GM12865 (cell line): ENCODE measurements around the gene GLIS1.

ENCODE experiments used
- DNase-seq: peaks from one replicate; pipeline ENCODE4 v3.0.0; 2010; ENCODE audit warnings: low read depth
- H3K4me3 ChIP-seq: 2 replicates; pipeline ENCODE4 v1.5.1; 2011; ENCODE audit warnings: mild to moderate bottlenecking, low read depth, low read length, control low read depth
- TF ChIP-seq, protein P1 (sequence below): IDR thresholded peaks from 2 replicates; pipeline ENCODE4 v1.5.1; 2011; ENCODE audit warnings: low read length, control low read depth, low read depth, inconsistent platforms; ENCODE audit not compliant: insufficient read depth; ENCODE audit errors: missing control alignments

The GLIS1 gene

DNA sequence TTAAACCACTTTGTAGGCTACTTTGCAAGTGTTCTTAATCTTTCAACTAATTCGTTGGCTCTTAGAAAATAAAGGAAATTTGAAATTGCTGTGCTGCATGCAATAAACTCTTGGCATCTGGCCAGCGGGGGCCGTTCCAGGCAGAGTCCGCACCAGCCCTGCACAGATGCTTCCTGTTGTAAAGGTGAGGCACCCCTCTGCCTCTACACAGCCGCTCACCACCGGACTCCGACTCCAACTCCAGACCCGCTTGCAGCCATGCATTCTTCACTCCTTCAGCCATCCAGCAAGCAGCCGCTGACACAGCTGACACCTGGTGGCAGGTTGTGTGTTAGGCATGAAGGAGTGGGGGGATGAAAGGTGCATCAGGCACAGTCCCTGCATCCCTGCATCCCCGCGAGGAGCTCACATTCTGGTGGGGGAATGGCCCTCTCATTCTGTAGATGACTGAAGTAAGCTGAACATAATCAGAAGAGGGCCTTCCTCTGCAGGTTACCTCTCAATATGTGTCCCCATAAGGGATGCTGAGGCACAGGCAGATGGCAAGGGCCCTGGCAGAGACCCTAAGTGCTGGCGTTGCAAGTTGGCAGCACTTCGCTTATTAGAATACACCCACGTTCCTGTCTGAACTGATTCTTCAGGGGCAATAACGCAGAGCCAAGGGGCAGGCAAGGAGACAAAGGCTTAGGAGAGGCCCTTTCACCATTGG lies 56.8 kb downstream of the GLIS1 start:
- DNase-seq, result peak; percentile 30
- H3K4me3 ChIP-seq, result no peak overlapping the region
- TF ChIP-seq, protein P1, sequence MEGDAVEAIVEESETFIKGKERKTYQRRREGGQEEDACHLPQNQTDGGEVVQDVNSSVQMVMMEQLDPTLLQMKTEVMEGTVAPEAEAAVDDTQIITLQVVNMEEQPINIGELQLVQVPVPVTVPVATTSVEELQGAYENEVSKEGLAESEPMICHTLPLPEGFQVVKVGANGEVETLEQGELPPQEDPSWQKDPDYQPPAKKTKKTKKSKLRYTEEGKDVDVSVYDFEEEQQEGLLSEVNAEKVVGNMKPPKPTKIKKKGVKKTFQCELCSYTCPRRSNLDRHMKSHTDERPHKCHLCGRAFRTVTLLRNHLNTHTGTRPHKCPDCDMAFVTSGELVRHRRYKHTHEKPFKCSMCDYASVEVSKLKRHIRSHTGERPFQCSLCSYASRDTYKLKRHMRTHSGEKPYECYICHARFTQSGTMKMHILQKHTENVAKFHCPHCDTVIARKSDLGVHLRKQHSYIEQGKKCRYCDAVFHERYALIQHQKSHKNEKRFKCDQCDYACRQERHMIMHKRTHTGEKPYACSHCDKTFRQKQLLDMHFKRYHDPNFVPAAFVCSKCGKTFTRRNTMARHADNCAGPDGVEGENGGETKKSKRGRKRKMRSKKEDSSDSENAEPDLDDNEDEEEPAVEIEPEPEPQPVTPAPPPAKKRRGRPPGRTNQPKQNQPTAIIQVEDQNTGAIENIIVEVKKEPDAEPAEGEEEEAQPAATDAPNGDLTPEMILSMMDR, result peak; percentile 43

DNA sequence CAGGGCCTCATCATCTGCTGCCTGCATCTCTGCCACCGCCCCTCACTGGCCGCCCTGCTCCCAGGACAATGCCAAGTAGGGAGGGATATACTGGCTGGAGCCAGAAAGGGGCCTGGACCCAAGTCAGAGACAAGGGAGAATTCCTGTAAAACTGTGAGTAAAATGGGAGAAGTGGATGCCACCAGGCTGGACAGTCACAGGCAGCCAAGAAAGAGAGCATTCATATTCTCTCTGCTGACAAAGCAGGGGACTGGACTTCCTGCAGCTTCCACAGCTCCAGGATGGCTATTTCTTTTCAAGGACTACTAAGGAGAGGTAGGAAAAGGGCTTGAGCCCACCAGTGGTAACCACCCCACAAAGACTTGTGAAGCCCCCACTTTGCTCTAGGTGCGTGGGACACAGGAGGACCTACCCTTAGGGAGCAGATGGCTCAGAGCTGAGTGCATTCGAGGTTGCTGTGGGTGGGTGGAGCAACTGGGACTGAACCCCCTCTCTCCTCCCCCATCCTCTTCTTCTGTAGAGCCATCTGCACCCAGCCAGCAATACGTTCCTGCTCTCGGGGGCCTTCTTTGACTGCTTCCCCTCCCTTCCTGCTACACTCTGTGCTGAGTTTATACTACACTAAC lies 57.5 kb downstream of the GLIS1 start:
- TF ChIP-seq, protein P1, result no peak
- H3K4me3 ChIP-seq, result no peak overlapping the region
- no peak for DNase-seq

- H3K4me3 ChIP-seq, result no peak overlapping the region
- DNase-seq, result no peak
- TF ChIP-seq, protein P1, result no peak
Observed at GRCh38 chr1:53680868-53681267, 58.1 kb downstream of the GLIS1 start.

DNA sequence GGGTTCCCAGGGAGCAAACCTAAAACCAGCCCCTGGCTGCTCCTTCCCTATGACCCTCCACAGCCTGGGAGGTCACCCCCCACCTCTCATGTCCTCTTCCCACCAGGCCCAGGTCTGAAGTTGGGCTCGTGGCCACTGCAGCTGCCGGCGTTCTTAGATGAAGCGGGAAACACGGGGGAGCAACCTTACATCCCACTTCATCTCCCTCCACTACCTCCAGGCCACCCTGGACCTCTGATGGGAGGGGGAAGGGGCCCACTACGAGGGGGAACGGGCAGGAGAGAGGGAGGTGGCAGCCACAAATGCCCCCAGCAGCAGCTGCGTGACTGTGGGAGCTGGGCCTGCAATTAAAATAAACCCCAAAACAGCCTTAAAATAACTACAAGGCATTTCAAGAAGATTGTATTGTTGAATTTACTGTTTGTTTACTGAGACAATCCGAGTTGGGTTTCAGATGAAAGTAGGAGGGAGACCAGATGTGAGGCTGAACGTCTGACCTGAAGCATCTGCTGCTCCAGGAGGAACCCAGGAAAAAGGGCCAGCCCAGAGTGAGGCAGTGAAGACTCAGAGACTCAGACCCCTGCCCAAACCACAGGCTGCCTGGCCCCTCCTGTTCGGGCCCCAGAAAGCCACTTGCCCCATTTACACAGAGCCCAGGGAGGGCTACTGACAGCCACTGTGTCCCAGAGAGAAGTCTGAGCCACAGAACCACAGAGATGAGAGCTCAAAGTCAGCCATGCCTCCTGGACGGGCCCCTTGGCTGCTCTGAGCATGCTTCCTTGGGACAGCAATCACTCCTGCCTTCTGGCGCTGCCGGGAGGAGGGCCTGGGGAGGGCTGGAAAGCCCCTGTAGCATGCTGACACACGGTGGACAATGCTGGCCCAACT lies 59.8 kb downstream of the GLIS1 start:
- no peak overlapping the region for H3K4me3 ChIP-seq
- TF ChIP-seq, protein P1, result no peak
- DNase-seq, result no peak

DNA sequence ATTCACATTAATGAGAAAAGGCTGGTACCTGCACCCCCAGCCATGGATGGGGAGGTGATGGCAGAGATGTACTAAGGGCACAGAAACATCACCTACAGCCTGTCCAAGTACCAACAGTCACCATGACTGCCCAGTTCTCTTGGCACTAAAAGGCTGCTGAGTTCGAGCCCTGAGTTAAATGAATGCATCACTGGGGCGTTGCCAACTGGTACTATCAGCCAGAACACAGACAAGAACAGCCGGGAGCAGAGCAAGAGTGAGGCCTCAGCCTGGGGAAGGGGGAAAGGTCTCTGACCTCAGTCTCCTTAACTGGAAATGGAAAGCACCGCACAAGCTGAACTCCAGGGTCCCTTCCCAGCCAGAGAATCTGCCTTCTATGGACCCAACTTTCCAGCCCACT lies 60.5 kb downstream of the GLIS1 start:
- H3K4me3 ChIP-seq, result no peak overlapping the region
- TF ChIP-seq, protein P1, result no peak
- no peak for DNase-seq

DNA sequence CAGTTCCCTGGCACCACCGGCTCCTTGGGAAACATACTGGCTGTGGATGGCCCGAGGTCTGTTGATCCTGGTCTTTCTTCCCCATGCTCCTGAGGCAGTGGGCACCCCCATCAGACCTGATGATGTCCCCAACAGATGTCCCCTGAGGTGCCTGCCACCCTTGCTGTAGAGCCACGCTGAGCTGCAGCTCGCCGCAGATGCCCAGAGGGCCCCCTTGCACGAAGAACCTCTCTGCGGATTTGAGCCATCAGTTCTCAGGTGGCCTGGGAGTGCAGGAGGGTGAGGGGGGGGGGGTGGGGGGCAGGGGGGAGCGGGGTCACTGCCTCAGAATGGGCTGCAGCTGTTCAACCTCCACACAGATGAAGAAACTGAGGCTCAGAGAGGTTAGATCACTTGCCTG lies 60.9 kb downstream of the GLIS1 start:
- no peak for DNase-seq
- TF ChIP-seq, protein P1, result no peak
- no peak overlapping the region for H3K4me3 ChIP-seq
